Measurements from ENCODE around the gene PARD3B. TPM values are rescaled to one million over a fixed set of nuclear protein-coding genes. Genes with fewer than 3 reads are reported as not detected.

The PARD3B gene
- total RNA-seq, 1 experiment from 2014 or later = 6.4 TPM

DNA sequence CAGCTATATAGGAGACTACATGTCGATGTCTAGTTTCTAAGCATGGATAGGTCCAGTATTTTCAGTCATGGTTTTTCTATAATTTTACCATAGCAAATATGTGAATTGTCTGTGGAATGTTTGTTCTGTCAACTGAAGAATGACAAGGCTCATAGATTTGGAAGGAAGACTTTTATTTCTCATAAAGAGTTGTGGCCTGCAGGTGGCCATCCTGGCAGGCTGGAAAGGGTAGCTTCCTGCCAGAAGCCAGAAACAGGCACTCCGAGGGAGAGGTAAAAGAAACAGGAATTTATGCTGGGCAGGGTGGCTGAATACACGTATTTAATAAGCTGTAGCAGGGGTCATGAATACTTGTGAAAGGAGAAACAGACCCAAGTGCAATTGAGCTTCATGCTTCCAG is 182.1 kb downstream of the PARD3B start:
- Histone ChIP-seq H3K4me1 (ENCODE audit: insufficient read depth, low read length) (peaks cover 3% of the 10 kb centered on the region; the same call in 1 of the 2 replicates), H3K79me1 (ENCODE audit: insufficient read depth, low read depth, low read length, poor library complexity, severe bottlenecking) (no peaks in the 10 kb centered on the region), H3K27me3 (ENCODE audit: insufficient read depth, low read length) (no peaks in the 10 kb centered on the region), H3K23me2 (ENCODE audit: insufficient read length, low read depth, low read length, poor library complexity, severe bottlenecking) (no peaks in the 10 kb centered on the region), H2BK15ac (ENCODE audit: low read depth, low read length) (no peak overlapping the region), H4K91ac (ENCODE audit: insufficient read length, low read depth, low read length) (no peak overlapping the region), H2BK20ac (ENCODE audit: low read depth, low read length, poor library complexity, severe bottlenecking) (no peak overlapping the region), H4K20me1 (ENCODE audit: control insufficient read depth, insufficient read depth, insufficient read length) (no peaks in the 10 kb centered on the region), H3T11ph (ENCODE audit: low read length) (no peak overlapping the region), H3K4me2 (ENCODE audit: insufficient read depth, insufficient read length, low read length) (no peak overlapping the region), H3K18ac (ENCODE audit: insufficient read length, low read depth, low read length) (no peak overlapping the region), H4K8ac (replicated peaks; ENCODE audit: insufficient read length, low read depth, low read length) (no peak overlapping the region), H2AK5ac (ENCODE audit: insufficient read length, low read length) (no peak overlapping the region), H4K5ac (ENCODE audit: insufficient read length, low read depth, low read length) (no peak overlapping the region), H3K14ac (ENCODE audit: insufficient read depth, low read length) (no peak overlapping the region), H3K27ac (ENCODE audit: insufficient read length, low read depth, low read length) (no peak overlapping the region), H3K9me3 (ENCODE audit: control insufficient read depth, low read depth, low read length) (no peaks in the 10 kb centered on the region), H3K56ac (ENCODE audit: insufficient read length, low read depth, low read length) (no peak overlapping the region), H2BK5ac (ENCODE audit: insufficient read length, low read length) (no peak overlapping the region), H2AFZ (ENCODE audit: low read length) (no peak overlapping the region), H3K4ac (ENCODE audit: low read depth, low read length) (no peak overlapping the region), H2BK120ac (ENCODE audit: low read depth, low read length, poor library complexity, severe bottlenecking) (no peak overlapping the region), H3K23ac (ENCODE audit: insufficient read length, low read depth, low read length) (no peak overlapping the region), H2BK12ac (ENCODE audit: insufficient read length, low read depth, low read length) (no peak overlapping the region), H3K79me2 (ENCODE audit: insufficient read depth, low read length) (no peaks in the 10 kb centered on the region), H3K9ac (ENCODE audit: extremely low read depth, insufficient read length, low read length) (no peak overlapping the region)
- Mint-ChIP-seq H3K27me3 (ENCODE audit: low read depth) (no peaks in the 10 kb centered on the region), H3K4me1 (peaks cover 20 to 28% of the 10 kb centered on the region in 2 experiments), H3K36me3 (ENCODE audit: insufficient read depth in 1 of 3, low read depth in 3 of 3) (no peaks in the 10 kb centered on the region), H3K9me3 (no peaks in the 10 kb centered on the region), H3K27ac (peak overlapping the region in 2 of 3 experiments; percentile 41 to 60; a peak in 3 of 7 replicates), H3K4me3 (no peak overlapping the region)
- DNase-seq = no peak
- TF ChIP-seq, protein P1, sequence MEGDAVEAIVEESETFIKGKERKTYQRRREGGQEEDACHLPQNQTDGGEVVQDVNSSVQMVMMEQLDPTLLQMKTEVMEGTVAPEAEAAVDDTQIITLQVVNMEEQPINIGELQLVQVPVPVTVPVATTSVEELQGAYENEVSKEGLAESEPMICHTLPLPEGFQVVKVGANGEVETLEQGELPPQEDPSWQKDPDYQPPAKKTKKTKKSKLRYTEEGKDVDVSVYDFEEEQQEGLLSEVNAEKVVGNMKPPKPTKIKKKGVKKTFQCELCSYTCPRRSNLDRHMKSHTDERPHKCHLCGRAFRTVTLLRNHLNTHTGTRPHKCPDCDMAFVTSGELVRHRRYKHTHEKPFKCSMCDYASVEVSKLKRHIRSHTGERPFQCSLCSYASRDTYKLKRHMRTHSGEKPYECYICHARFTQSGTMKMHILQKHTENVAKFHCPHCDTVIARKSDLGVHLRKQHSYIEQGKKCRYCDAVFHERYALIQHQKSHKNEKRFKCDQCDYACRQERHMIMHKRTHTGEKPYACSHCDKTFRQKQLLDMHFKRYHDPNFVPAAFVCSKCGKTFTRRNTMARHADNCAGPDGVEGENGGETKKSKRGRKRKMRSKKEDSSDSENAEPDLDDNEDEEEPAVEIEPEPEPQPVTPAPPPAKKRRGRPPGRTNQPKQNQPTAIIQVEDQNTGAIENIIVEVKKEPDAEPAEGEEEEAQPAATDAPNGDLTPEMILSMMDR (conservative IDR thresholded peaks at IDR 0.05) = peak; percentile 21; the same call in 2 of the 3 replicates
- WGBS (ENCODE audit: extremely low coverage, insufficient read length, low lambda C conversion rate) = no CpG with 5 or more reads among the region's 3 CpGs

Measured in H9 (cell line).